ENCODE data around the gene R3HDM1. TPM values are rescaled to one million over a fixed set of nuclear protein-coding genes. Genes with fewer than 3 reads are reported as not detected.

R3HDM1 gene
- total RNA-seq, 2 experiments from 2014 or later = 28.7 to 111 TPM

DNA sequence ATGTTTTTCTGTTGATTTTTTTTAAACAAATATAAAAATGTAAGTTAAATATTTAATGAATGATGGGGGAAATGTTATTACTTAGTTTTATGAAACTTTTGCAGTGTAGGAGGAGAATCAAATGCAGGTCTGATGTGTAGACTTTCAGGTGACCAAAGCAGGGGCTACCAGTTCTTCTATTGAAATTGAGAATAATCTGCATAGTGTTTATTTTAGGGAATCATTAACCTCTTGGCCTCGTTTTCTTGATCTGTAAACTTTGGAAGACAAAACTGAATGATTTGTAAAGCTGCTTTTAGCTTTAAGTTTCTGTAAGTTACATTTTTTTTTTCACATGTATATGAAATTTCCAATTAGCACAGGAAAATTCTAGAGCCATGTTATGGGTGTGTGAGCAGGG is 99.2 kb downstream of the R3HDM1 start:
- Histone ChIP-seq H3K36me3 (ENCODE audit: insufficient read depth, low read length) (peaks cover 46% of the 10 kb centered on the region), H3K9me3 (ENCODE audit: low read length) (no peaks in the 10 kb centered on the region), H4K20me1 (ENCODE audit: insufficient read depth, low read length) (no peaks in the 10 kb centered on the region), H3K4me3 (ENCODE audit: low read depth, low read length, poor library complexity, severe bottlenecking) (no peak overlapping the region), H3K4me1 (ENCODE audit: insufficient read depth, low read length, poor library complexity, severe bottlenecking) (no peaks in the 10 kb centered on the region), H3K4me2 (ENCODE audit: low read length) (no peak overlapping the region), H3K27ac (ENCODE audit: low read depth, low read length, poor library complexity, severe bottlenecking) (no peak overlapping the region), H2AFZ (ENCODE audit: low read length) (no peak overlapping the region), H3K79me2 (ENCODE audit: insufficient read depth, low read depth, low read length) (no peaks in the 10 kb centered on the region), H3K9me2 (ENCODE audit: insufficient read depth, low read length) (no peaks in the 10 kb centered on the region)
- ChIA-PET POLR2A (interaction anchor here (0.6 to 0.7 kb wide), 3 partner anchors 11 to 231 kb away, joined by 3 read pairs; no protein-coding TSS in a partner anchor), CTCF (ENCODE audit: unreplicated experiment) (no interaction called here)
- DNase-seq (ENCODE audit: low spot score) = no peak
- TF ChIP-seq, protein P1, sequence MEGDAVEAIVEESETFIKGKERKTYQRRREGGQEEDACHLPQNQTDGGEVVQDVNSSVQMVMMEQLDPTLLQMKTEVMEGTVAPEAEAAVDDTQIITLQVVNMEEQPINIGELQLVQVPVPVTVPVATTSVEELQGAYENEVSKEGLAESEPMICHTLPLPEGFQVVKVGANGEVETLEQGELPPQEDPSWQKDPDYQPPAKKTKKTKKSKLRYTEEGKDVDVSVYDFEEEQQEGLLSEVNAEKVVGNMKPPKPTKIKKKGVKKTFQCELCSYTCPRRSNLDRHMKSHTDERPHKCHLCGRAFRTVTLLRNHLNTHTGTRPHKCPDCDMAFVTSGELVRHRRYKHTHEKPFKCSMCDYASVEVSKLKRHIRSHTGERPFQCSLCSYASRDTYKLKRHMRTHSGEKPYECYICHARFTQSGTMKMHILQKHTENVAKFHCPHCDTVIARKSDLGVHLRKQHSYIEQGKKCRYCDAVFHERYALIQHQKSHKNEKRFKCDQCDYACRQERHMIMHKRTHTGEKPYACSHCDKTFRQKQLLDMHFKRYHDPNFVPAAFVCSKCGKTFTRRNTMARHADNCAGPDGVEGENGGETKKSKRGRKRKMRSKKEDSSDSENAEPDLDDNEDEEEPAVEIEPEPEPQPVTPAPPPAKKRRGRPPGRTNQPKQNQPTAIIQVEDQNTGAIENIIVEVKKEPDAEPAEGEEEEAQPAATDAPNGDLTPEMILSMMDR (conservative IDR thresholded peaks at IDR 0.05; ENCODE audit: low read length) = no peak
- no peak for TF ChIP-seq EZH2phosphoT487 (IDR thresholded peaks at IDR 0.05; ENCODE audit: borderline replicate concordance, low read depth, low read length)
- BruUV-seq (replicated peaks) = no TSS peak
- intact Hi-C loops (cut with micrococcal nuclease; ENCODE audit: unreplicated experiment) = no loop called here

DNA sequence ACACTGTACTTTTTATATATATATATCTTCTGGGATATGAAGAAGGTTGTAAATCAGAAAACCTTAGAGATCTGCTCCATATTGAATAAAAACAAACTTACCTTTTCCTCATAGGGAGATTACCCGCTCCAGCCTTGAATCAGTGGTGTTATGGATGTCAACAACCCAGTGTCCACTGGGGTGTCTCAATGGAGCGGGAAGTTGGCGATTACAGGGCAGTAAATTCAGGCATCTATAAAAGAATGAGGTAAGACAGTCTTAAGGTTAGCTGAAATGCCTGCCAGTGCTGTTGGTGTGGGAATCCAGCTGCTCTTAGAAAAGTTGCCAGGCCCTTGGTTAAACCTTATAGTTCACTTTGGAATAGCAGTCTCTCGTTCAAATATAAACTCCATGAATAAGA is 102.3 kb downstream of the R3HDM1 start:
- TF ChIP-seq, protein P1 (conservative IDR thresholded peaks at IDR 0.05; ENCODE audit: low read length) = no peak
- TF ChIP-seq EZH2phosphoT487 (IDR thresholded peaks at IDR 0.05; ENCODE audit: borderline replicate concordance, low read depth, low read length) = no peak
- intact Hi-C loops (cut with micrococcal nuclease; ENCODE audit: unreplicated experiment) = no loop called here
- Histone ChIP-seq H3K4me1 (ENCODE audit: insufficient read depth, low read length, poor library complexity, severe bottlenecking) (no peaks in the 10 kb centered on the region), H2AFZ (ENCODE audit: low read length) (no peak overlapping the region), H3K9me2 (ENCODE audit: insufficient read depth, low read length) (no peaks in the 10 kb centered on the region), H3K79me2 (ENCODE audit: insufficient read depth, low read depth, low read length) (no peaks in the 10 kb centered on the region), H3K36me3 (ENCODE audit: insufficient read depth, low read length) (peaks cover 66% of the 10 kb centered on the region), H3K27ac (ENCODE audit: low read depth, low read length, poor library complexity, severe bottlenecking) (no peak overlapping the region), H3K4me2 (ENCODE audit: low read length) (no peak overlapping the region), H3K4me3 (ENCODE audit: low read depth, low read length, poor library complexity, severe bottlenecking) (no peak overlapping the region), H3K9me3 (ENCODE audit: low read length) (no peaks in the 10 kb centered on the region), H4K20me1 (ENCODE audit: insufficient read depth, low read length) (no peaks in the 10 kb centered on the region)
- CTCF ChIA-PET (ENCODE audit: unreplicated experiment) = no interaction called here
- no TSS peak for BruUV-seq (replicated peaks)
- POLR2A ChIA-PET = no interaction called here
- DNase-seq (ENCODE audit: low spot score) = no peak

DNA sequence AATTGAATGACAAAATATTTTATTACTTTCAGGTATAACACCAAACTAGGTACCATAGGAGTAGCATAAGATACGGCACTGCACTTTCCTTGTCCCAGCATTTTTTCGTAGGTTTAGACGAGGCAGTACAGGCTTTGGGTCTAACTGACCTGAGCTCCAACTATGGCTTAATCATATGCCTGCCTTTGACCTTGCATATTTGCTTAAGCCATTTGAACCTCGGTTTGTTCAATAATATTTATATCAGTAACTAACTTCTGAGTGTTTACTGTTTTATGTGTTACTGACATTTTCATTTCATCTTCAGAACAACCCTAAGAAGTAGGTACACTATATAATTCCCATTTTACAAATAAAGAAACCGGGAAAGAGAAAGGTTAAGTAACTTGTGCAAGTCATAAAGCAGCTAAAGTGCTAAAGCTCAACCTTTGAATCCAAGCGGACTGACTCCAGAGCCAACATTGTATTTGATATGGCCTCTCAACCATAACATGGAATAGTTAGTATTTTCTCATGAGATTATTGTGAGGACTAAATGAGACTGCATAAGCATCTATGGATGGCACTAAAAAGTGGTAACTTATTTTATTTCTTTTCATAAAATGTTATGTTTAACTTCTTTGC is 104.0 kb downstream of the R3HDM1 start:
- BruUV-seq (replicated peaks) = no TSS peak
- POLR2A ChIA-PET = interaction anchor here (0.6 kb wide), 2 partner anchors 41 to 744 kb away, joined by 4 read pairs; no protein-coding TSS in a partner anchor
- intact Hi-C loops (cut with micrococcal nuclease; ENCODE audit: unreplicated experiment) = no loop called here
- Histone ChIP-seq H3K36me3 (ENCODE audit: insufficient read depth, low read length) (peaks cover 84% of the 10 kb centered on the region), H3K9me2 (ENCODE audit: insufficient read depth, low read length) (no peaks in the 10 kb centered on the region), H3K27ac (ENCODE audit: low read depth, low read length, poor library complexity, severe bottlenecking) (no peak overlapping the region), H3K9me3 (ENCODE audit: low read length) (no peaks in the 10 kb centered on the region), H3K79me2 (ENCODE audit: insufficient read depth, low read depth, low read length) (no peaks in the 10 kb centered on the region), H2AFZ (ENCODE audit: low read length) (no peak overlapping the region), H3K4me2 (ENCODE audit: low read length) (no peak overlapping the region), H3K4me1 (ENCODE audit: insufficient read depth, low read length, poor library complexity, severe bottlenecking) (no peaks in the 10 kb centered on the region), H3K4me3 (ENCODE audit: low read depth, low read length, poor library complexity, severe bottlenecking) (no peak overlapping the region), H4K20me1 (ENCODE audit: insufficient read depth, low read length) (no peaks in the 10 kb centered on the region)
- TF ChIP-seq, protein P1 (conservative IDR thresholded peaks at IDR 0.05; ENCODE audit: low read length) = no peak
- TF ChIP-seq EZH2phosphoT487 (IDR thresholded peaks at IDR 0.05; ENCODE audit: borderline replicate concordance, low read depth, low read length) = no peak
- CTCF ChIA-PET (ENCODE audit: unreplicated experiment) = no interaction called here
- no peak for DNase-seq (ENCODE audit: low spot score)
